GM12878 (cell line): ENCODE measurements around the gene SPRN. TPM values are rescaled to one million over a fixed set of nuclear protein-coding genes. Genes with fewer than 3 reads are reported as not detected.

Experiments
- ATAC-seq: fragments of 200-7000 bp; cut with Tn5 transposase; 3 replicates; pipeline ENCODE4 v1.9.1; 2020; ENCODE audit warnings: mild to moderate bottlenecking, moderate library complexity
- BruUV-seq: library from RNA; stranded (reverse); fragments of 400-500 nt; replicated peaks from 2 replicates; lab custom pipeline; 2021; lab: Mats Ljungman, UMichigan
- CTCF ChIA-PET: fragments of 300-600 bp; sonication (Branson Sonifier 250); formaldehyde crosslinking; extraction: SDS; loops from one replicate; lab custom pipeline; 2021; ENCODE audit warnings: inconsistent platforms; lab: Yijun Ruan, JAX
- POLR2A ChIA-PET: fragments of 350-600 bp; formaldehyde crosslinking; extraction: SDS; loops from one replicate; lab custom pipeline; 2021; ENCODE audit warnings: inconsistent platforms; lab: Charles Lee
- RAD21 ChIA-PET: fragments of 300-600 bp; sonication (Branson Sonifier 250); formaldehyde crosslinking; loops from one replicate; lab custom pipeline; 2023; ENCODE audit warnings: antibody characterized with exemption; ENCODE audit not compliant: unreplicated experiment; lab: Charles Lee
- SMC1A ChIA-PET: fragments of 300-600 bp; sonication (Branson Sonifier 250); formaldehyde crosslinking; loops from one replicate; lab custom pipeline; 2023; ENCODE audit not compliant: unreplicated experiment, uncharacterized antibody; lab: Charles Lee
- DNase-seq: peaks from one replicate; pipeline ENCODE4 v3.0.0-alpha.2; 2011; ENCODE audit warnings: low read depth, low spot score
- FAIRE-seq: peaks from 3 replicates; lab custom pipeline; 2011; peaks lifted over from hg19 to GRCh38; lab: Jason Lieb, UNC
- H2AFZ ChIP-seq: 2 replicates; pipeline ENCODE4 v1.6.0; 2011; ENCODE audit warnings: low read depth, low read length, control low read depth; ENCODE audit not compliant: control insufficient read depth
- H3K27ac ChIP-seq: 2 replicates; pipeline ENCODE4 v1.5.1; 2011; ENCODE audit warnings: control low read depth; ENCODE audit not compliant: control insufficient read depth, insufficient read depth
- H3K27me3 ChIP-seq, 2 experiments: replicated peaks in 1 of 2; 2 replicates each; pipeline versions ENCODE4 v1.6.0 to v1.6.1; 2011; ENCODE audit warnings: low read length in 1 of 2; ENCODE audit not compliant: control insufficient read depth in 2 of 2, insufficient read depth in 2 of 2
- H3K36me3 ChIP-seq, 2 experiments: 2 replicates each; pipeline ENCODE4 v1.5.1; 2011; ENCODE audit warnings: low read length in 1 of 2; ENCODE audit not compliant: control insufficient read depth in 2 of 2, insufficient read depth in 2 of 2
- H3K4me1 ChIP-seq: 2 replicates; pipeline ENCODE4 v1.6.1; 2011; ENCODE audit warnings: mild to moderate bottlenecking, low read length, moderate library complexity, mixed read lengths; ENCODE audit not compliant: control insufficient read depth, insufficient read depth
- H3K4me2 ChIP-seq: 2 replicates; pipeline ENCODE4 v1.6.0; 2011; ENCODE audit warnings: control low read depth; ENCODE audit not compliant: control insufficient read depth, insufficient read depth
- H3K4me3 ChIP-seq: fragments of 200-600 bp; sonication (generic); 2 replicates; pipeline ENCODE4 v1.5.1; 2016
- H3K79me2 ChIP-seq: 2 replicates; pipeline ENCODE4 v1.6.0; 2011; ENCODE audit warnings: low read length; ENCODE audit not compliant: control insufficient read depth, insufficient read depth
- H3K9ac ChIP-seq: 2 replicates; pipeline ENCODE4 v1.8.0; 2011; ENCODE audit warnings: low read length, control low read depth, mixed read lengths; ENCODE audit not compliant: control insufficient read depth, insufficient read depth
- H3K9me3 ChIP-seq: replicated peaks from 3 replicates; pipeline ENCODE4 v1.5.1; 2011; ENCODE audit warnings: mild to moderate bottlenecking, low read length; ENCODE audit not compliant: control insufficient read depth, insufficient read depth
- H4K20me1 ChIP-seq: 2 replicates; pipeline ENCODE4 v1.6.0; 2011; ENCODE audit not compliant: control insufficient read depth, insufficient read depth
- BCL11A ChIP-seq: IDR thresholded peaks from 2 replicates; pipeline ENCODE4 v1.6.1; 2011; ENCODE audit warnings: low read depth, low read length
- EP300 ChIP-seq, 2 experiments: fragments of 150-350 bp in 1 of 2; IDR thresholded peaks; 2 replicates each; pipeline ENCODE4 v1.6.1; 2011 to 2012; ENCODE audit warnings: low read depth in 2 of 2, low read length in 2 of 2, borderline replicate concordance in 1 of 2, improper control_type of control experiment in 1 of 2, inconsistent platforms in 1 of 2; ENCODE audit not compliant: control insufficient read depth in 1 of 2
- EZH2 ChIP-seq: IDR thresholded peaks from 2 replicates; pipeline ENCODE4 v1.6.1; 2012; ENCODE audit warnings: low read depth, mild to moderate bottlenecking, control low read depth, inconsistent platforms, low read length, borderline replicate concordance; ENCODE audit not compliant: control insufficient read depth
- MTA3 ChIP-seq: IDR thresholded peaks from 2 replicates; pipeline ENCODE4 v1.6.1; 2012; ENCODE audit warnings: low read length, inconsistent platforms, borderline replicate concordance
- NR2C2 ChIP-seq: IDR thresholded peaks from 2 replicates; pipeline ENCODE4 v1.6.1; 2011; ENCODE audit warnings: borderline replicate concordance, low read depth; ENCODE audit not compliant: control insufficient read depth, insufficient read length
- PAX5 ChIP-seq: IDR thresholded peaks from 2 replicates; pipeline ENCODE4 v1.6.1; 2011; ENCODE audit warnings: low read depth, low read length, borderline replicate concordance
- PAX8 ChIP-seq: fragments of 450-650 bp; IDR thresholded peaks from 2 replicates; pipeline ENCODE4 v1.6.1; 2017; ENCODE audit warnings: mild to moderate bottlenecking, moderate library complexity
- RB1 ChIP-seq: fragments of 450-650 bp; formaldehyde crosslinking; IDR thresholded peaks from 2 replicates; pipeline ENCODE4 v1.6.1; 2017; ENCODE audit warnings: mild to moderate bottlenecking, borderline replicate concordance
- RELA ChIP-seq: fragments of 450-650 bp; IDR thresholded peaks from 2 replicates; pipeline ENCODE4 v1.8.0; 2014; ENCODE audit warnings: borderline replicate concordance; ENCODE audit not compliant: partially characterized antibody
- SIN3A ChIP-seq: IDR thresholded peaks from 2 replicates; pipeline ENCODE4 v1.6.1; 2012; ENCODE audit warnings: low read depth, low read length, improper control_type of control experiment
- SREBF2 ChIP-seq: IDR thresholded peaks from 2 replicates; pipeline ENCODE4 v1.6.1; 2012; ENCODE audit warnings: mild to moderate bottlenecking, low read length
- ZBED1 ChIP-seq: IDR thresholded peaks from 2 replicates; pipeline ENCODE4 v1.6.1; 2016; ENCODE audit warnings: borderline replicate concordance
- ZZZ3 ChIP-seq: IDR thresholded peaks from 2 replicates; pipeline ENCODE4 v1.6.1; 2011; ENCODE audit warnings: low read depth; ENCODE audit not compliant: control insufficient read depth, insufficient read length
- WGBS: methylation state at CpG from one replicate; pipeline ENCODE4 v1.1.6; 2016; ENCODE audit warnings: low lambda C conversion rate; ENCODE audit not compliant: insufficient replicate concordance, insufficient coverage; ENCODE audit errors: missing lambda C conversion rate; 5-methylcytosine and 5-hydroxymethylcytosine counted together
- in situ Hi-C: fragments of 300-500 bp; cut with MboI; formaldehyde crosslinking; loops from 9 replicates; pipeline ENCODE4 v1.14.3; 2018; ENCODE audit warnings: mixed read lengths
- intact Hi-C: fragments of 100-400 bp; cut with micrococcal nuclease; formaldehyde crosslinking; loops from one replicate; pipeline ENCODE4 v1.14.2; 2022; ENCODE audit not compliant: unreplicated experiment
- polyA plus RNA-seq, 11 experiments: library from polyadenylated mRNA; depleted of rRNA in 4 of 11; unstranded in 6 of 11; stranded (reverse) in 5 of 11; fragments of >200 nt; fragmentation: Nextera tagmentation in 4 of 11; fragmentation: Illumina TruSeq in 1 of 11; extraction: Ambion mirVana in 4 of 11; extraction: Trizol in 1 of 11; gene quantifications; 1 replicate in 1 of 11; 2 replicates in 10 of 11; pipeline versions ENCODE4 v1.2.1 to v1.2.3, GENCODE V29; 2011 to 2016; ENCODE audit warnings: inconsistent platforms in 2 of 11, missing spikeins in 2 of 11, low read depth in 1 of 11
- total RNA-seq, 4 experiments: library from RNA; depleted of rRNA in 3 of 4; stranded (reverse); fragments of >200 nt in 3 of 4; fragmentation: Illumina TruSeq in 1 of 4; extraction: Trizol in 1 of 4; gene quantifications; 2 replicates each; pipeline versions ENCODE4 v1.2.1 to v1.2.3, GENCODE V29; 2013 to 2021
- TF ChIP-seq, protein P1 (sequence below): fragments of 450-650 bp; IDR thresholded peaks from 2 replicates; pipeline ENCODE4 v1.6.1; 2017; ENCODE audit warnings: mild to moderate bottlenecking, moderate library complexity
- TF ChIP-seq, protein P2 (sequence below): fragments of 450-650 bp; IDR thresholded peaks from 2 replicates; pipeline ENCODE4 v1.6.1; 2017; ENCODE audit warnings: mild to moderate bottlenecking, low read depth, inconsistent platforms; ENCODE audit not compliant: poor library complexity, severe bottlenecking
- TF ChIP-seq, protein P3 (sequence below): fragments of 450-650 bp; formaldehyde crosslinking; IDR thresholded peaks from 2 replicates; pipeline ENCODE4 v1.5.0; 2022; ENCODE audit warnings: mild to moderate bottlenecking, missing genetic modification characterization

The SPRN gene
- total and polyA plus RNA-seq, 10 of the 15 experiments (the other 5 are each of a cell fraction or from before 2014, with no cell fraction given): 0.03 to 0.96 (median 0.46) TPM; not detected in 6

- Histone ChIP-seq H3K9me3 (peaks cover 2% of the 10 kb centered on the region; the same call in 2 of the 3 replicates), H3K27me3 (no peaks in the 10 kb centered on the region), H4K20me1 (no peaks in the 10 kb centered on the region), H3K4me1 (no peaks in the 10 kb centered on the region), H3K79me2 (no peaks in the 10 kb centered on the region), H2AFZ (no peak overlapping the region), H3K36me3 (no peaks in the 10 kb centered on the region), H3K9ac (no peak overlapping the region), H3K4me2 (no peak overlapping the region), H3K4me3 (no peak overlapping the region), H3K27ac (no peak overlapping the region)
- ATAC-seq (no peak), DNase-seq (no peak), FAIRE-seq (no peak)
- in situ Hi-C loops: no loop called here
- BruUV-seq: no TSS peak
- ChIA-PET SMC1A (no interaction called here), RAD21 (no interaction called here), CTCF (no interaction called here), POLR2A (no interaction called here)
- WGBS: 80% methylated on average over 11 of the region's 11 CpGs
- intact Hi-C loops: no loop called here
- TF ChIP-seq ZZZ3: no peak
- TF ChIP-seq, protein P1, sequence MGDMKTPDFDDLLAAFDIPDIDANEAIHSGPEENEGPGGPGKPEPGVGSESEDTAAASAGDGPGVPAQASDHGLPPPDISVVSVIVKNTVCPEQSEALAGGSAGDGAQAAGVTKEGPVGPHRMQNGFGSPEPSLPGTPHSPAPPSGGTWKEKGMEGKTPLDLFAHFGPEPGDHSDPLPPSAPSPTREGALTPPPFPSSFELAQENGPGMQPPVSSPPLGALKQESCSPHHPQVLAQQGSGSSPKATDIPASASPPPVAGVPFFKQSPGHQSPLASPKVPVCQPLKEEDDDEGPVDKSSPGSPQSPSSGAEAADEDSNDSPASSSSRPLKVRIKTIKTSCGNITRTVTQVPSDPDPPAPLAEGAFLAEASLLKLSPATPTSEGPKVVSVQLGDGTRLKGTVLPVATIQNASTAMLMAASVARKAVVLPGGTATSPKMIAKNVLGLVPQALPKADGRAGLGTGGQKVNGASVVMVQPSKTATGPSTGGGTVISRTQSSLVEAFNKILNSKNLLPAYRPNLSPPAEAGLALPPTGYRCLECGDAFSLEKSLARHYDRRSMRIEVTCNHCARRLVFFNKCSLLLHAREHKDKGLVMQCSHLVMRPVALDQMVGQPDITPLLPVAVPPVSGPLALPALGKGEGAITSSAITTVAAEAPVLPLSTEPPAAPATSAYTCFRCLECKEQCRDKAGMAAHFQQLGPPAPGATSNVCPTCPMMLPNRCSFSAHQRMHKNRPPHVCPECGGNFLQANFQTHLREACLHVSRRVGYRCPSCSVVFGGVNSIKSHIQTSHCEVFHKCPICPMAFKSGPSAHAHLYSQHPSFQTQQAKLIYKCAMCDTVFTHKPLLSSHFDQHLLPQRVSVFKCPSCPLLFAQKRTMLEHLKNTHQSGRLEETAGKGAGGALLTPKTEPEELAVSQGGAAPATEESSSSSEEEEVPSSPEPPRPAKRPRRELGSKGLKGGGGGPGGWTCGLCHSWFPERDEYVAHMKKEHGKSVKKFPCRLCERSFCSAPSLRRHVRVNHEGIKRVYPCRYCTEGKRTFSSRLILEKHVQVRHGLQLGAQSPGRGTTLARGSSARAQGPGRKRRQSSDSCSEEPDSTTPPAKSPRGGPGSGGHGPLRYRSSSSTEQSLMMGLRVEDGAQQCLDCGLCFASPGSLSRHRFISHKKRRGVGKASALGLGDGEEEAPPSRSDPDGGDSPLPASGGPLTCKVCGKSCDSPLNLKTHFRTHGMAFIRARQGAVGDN: no peak
- no peak for TF ChIP-seq RB1
- TF ChIP-seq, protein P2, sequence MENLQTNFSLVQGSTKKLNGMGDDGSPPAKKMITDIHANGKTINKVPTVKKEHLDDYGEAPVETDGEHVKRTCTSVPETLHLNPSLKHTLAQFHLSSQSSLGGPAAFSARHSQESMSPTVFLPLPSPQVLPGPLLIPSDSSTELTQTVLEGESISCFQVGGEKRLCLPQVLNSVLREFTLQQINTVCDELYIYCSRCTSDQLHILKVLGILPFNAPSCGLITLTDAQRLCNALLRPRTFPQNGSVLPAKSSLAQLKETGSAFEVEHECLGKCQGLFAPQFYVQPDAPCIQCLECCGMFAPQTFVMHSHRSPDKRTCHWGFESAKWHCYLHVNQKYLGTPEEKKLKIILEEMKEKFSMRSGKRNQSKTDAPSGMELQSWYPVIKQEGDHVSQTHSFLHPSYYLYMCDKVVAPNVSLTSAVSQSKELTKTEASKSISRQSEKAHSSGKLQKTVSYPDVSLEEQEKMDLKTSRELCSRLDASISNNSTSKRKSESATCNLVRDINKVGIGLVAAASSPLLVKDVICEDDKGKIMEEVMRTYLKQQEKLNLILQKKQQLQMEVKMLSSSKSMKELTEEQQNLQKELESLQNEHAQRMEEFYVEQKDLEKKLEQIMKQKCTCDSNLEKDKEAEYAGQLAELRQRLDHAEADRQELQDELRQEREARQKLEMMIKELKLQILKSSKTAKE: no peak
- TF ChIP-seq RELA: no peak
- no peak for TF ChIP-seq SIN3A
- TF ChIP-seq ZBED1: no peak
- TF ChIP-seq NR2C2: no peak
- TF ChIP-seq EP300 (IDR thresholded peaks at IDR 0.05; ENCODE audit: borderline replicate concordance in 1 of 2, control insufficient read depth in 1 of 2, low read depth in 2 of 2, low read length in 2 of 2): no peak
- TF ChIP-seq BCL11A: no peak
- no peak for TF ChIP-seq PAX8
- no peak for TF ChIP-seq SREBF2
- TF ChIP-seq, protein P3, sequence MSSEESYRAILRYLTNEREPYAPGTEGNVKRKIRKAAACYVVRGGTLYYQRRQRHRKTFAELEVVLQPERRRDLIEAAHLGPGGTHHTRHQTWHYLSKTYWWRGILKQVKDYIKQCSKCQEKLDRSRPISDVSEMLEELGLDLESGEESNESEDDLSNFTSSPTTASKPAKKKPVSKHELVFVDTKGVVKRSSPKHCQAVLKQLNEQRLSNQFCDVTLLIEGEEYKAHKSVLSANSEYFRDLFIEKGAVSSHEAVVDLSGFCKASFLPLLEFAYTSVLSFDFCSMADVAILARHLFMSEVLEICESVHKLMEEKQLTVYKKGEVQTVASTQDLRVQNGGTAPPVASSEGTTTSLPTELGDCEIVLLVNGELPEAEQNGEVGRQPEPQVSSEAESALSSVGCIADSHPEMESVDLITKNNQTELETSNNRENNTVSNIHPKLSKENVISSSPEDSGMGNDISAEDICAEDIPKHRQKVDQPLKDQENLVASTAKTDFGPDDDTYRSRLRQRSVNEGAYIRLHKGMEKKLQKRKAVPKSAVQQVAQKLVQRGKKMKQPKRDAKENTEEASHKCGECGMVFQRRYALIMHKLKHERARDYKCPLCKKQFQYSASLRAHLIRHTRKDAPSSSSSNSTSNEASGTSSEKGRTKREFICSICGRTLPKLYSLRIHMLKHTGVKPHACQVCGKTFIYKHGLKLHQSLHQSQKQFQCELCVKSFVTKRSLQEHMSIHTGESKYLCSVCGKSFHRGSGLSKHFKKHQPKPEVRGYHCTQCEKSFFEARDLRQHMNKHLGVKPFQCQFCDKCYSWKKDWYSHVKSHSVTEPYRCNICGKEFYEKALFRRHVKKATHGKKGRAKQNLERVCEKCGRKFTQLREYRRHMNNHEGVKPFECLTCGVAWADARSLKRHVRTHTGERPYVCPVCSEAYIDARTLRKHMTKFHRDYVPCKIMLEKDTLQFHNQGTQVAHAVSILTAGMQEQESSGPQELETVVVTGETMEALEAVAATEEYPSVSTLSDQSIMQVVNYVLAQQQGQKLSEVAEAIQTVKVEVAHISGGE (CRISPR knock-in tag): no peak
- no peak for TF ChIP-seq EZH2
- TF ChIP-seq MTA3: no peak
- no peak for TF ChIP-seq PAX5
Observed at GRCh38 chr10:133446979-133447378, 22.6 kb upstream of the SPRN start.
